Neural crest cell (in vitro differentiated cells): ENCODE results near the gene KHDC4. TPM values are rescaled to one million over a fixed set of nuclear protein-coding genes. Genes with fewer than 3 reads are reported as not detected.

Experiments
- DNase-seq: peaks from one replicate; pipeline ENCODE4 v3.0.0; 2021; ENCODE audit warnings: low read depth, mixed read lengths, low spot score
- H3K27ac Mint-ChIP-seq: one replicate; pipeline ENCODE4 v1.8.0; 2021; ENCODE audit warnings: mild to moderate bottlenecking, mixed read lengths; ENCODE audit not compliant: unreplicated experiment
- H3K27me3 Mint-ChIP-seq: 2 replicates; pipeline ENCODE4 v1.8.0; 2021; ENCODE audit warnings: low read depth, mild to moderate bottlenecking, mixed read lengths
- H3K36me3 Mint-ChIP-seq: 2 replicates; pipeline ENCODE4 v1.8.0; 2021; ENCODE audit warnings: low read depth, mild to moderate bottlenecking, mixed read lengths
- H3K4me1 Mint-ChIP-seq: 2 replicates; pipeline ENCODE4 v1.8.0; 2021; ENCODE audit warnings: mixed read lengths
- H3K4me3 Mint-ChIP-seq: one replicate; pipeline ENCODE4 v1.8.0; 2021; ENCODE audit warnings: mild to moderate bottlenecking, mixed read lengths
- H3K9me3 Mint-ChIP-seq: 2 replicates; pipeline ENCODE4 v1.8.0; 2021; ENCODE audit warnings: mixed read lengths
- total RNA-seq: library from RNA; stranded (reverse); gene quantifications from 2 replicates; pipeline ENCODE4 v1.2.1, GENCODE V29; 2021
- TF ChIP-seq, protein P1 (sequence below): fragments of 200-600 bp; sonication (generic); conservative IDR thresholded peaks from 2 replicates; pipeline ENCODE4 v1.5.0; 2021; ENCODE audit warnings: antibody characterized with exemption, mild to moderate bottlenecking

KHDC4 gene
- total RNA-seq, 1 donor from 2014 or later: 69.9 TPM

DNA sequence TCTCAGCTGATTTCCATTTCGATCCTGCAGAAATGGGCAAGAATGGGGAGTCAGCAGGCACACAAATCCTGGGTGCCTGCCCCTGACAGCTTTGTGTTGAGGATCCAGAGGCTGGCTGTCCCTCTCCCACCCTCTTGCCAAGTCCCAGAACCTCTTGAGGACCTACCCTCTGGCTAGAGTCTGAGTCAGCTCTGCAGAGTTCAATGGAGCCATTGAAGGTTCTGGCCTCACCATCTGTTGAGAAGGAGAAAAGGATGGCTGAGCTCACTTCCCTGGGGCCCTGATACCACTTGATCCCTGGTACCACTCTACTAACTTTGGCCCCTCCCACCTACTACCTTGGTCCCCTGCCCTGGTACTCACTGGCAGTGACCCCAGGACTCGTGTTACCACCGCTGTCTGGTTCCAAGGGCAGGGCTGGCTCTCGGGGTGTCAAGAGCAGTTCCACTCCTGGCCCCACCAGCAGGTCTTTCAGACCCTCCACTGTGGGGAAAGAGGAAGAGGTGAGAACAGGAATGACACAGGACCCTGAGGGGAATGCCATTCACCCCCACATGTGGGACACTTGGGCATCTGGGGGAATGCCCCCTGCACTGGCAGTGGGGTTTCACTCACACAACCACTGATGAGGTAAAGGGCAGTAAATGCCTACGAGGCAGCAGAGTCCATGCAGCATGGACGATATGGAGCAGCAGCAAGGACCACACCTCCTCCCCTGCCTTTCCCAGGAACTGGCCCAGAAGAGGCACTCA is 17.7 kb upstream of the KHDC4 start:
- no peak for DNase-seq
- Mint-ChIP-seq H3K36me3 (peaks cover 23% of the 10 kb centered on the region), H3K9me3 (no peaks in the 10 kb centered on the region), H3K4me1 (no peaks in the 10 kb centered on the region), H3K27ac (no peak overlapping the region), H3K27me3 (no peaks in the 10 kb centered on the region), H3K4me3 (no peak overlapping the region)
- TF ChIP-seq, protein P1, sequence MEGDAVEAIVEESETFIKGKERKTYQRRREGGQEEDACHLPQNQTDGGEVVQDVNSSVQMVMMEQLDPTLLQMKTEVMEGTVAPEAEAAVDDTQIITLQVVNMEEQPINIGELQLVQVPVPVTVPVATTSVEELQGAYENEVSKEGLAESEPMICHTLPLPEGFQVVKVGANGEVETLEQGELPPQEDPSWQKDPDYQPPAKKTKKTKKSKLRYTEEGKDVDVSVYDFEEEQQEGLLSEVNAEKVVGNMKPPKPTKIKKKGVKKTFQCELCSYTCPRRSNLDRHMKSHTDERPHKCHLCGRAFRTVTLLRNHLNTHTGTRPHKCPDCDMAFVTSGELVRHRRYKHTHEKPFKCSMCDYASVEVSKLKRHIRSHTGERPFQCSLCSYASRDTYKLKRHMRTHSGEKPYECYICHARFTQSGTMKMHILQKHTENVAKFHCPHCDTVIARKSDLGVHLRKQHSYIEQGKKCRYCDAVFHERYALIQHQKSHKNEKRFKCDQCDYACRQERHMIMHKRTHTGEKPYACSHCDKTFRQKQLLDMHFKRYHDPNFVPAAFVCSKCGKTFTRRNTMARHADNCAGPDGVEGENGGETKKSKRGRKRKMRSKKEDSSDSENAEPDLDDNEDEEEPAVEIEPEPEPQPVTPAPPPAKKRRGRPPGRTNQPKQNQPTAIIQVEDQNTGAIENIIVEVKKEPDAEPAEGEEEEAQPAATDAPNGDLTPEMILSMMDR: no peak

DNA sequence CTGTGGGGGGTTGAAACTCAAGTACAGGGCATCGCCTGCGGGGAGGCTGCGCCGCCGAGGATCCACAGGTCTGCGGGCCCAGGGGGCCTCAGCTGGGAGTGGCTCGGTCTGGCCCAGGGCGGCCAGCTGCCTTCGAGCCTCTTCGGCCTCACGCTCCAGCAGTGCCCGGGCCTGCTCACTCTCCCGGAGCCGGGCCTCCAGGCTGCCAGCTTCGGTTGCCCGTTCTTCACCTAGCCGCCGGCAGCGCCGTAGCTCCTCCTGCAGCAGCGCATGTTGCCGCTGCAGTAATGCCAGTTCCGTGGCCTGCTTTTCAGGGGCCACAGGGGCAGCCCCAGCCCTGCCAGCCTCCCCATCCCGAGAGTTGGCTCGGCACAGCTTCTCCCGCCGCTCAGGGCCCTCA is 16.6 kb upstream of the KHDC4 start:
- Mint-ChIP-seq H3K36me3 (peaks cover 22% of the 10 kb centered on the region), H3K4me1 (peaks cover 4% of the 10 kb centered on the region), H3K27ac (no peak overlapping the region), H3K9me3 (no peaks in the 10 kb centered on the region), H3K27me3 (no peaks in the 10 kb centered on the region), H3K4me3 (no peak overlapping the region)
- DNase-seq: no peak
- TF ChIP-seq, protein P1: no peak

DNA sequence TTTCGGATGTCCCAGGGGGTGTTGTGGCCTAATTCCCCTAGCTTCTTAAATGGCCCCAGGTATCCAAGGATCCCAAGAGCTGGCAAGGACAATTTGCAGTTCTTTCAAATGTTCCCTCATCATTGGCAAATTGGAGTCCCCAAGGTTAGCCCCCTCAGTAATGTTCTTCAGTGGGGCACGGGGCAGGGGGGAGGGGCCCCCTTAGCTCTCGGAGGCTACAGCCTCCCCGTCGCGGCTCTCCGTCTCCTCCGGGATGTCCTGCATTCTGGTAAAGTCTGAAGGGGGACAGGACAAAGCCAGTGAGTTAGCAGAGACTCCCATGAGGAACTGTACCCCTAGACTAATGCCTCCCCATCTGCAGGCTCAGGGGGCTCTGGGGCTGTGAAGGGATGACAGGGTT is 13.5 kb upstream of the KHDC4 start:
- Mint-ChIP-seq H3K27me3 (no peaks in the 10 kb centered on the region), H3K4me3 (no peak overlapping the region), H3K4me1 (peaks cover 14% of the 10 kb centered on the region), H3K27ac (no peak overlapping the region), H3K36me3 (peaks cover 13% of the 10 kb centered on the region), H3K9me3 (no peaks in the 10 kb centered on the region)
- TF ChIP-seq, protein P1: no peak
- no peak for DNase-seq

DNA sequence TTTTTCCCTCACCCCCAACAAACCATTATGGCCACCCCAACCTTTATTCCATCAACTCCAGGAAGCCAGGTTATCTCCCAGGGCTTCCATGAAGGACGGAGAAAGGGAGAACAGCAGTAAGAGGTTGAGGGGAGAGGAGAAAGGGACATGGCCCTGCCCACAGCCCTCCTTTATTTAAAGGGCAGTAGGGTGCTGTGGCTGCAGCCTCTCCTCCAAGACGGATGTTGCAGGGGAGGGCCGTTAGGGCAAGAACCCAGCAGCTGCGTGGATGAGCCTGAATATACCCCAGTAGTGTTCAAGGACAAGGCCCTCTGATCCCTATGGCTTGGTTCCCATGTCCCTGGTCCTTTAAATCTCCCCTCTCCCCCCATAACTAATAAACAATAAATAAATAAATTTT is 13.1 kb upstream of the KHDC4 start:
- no peak for DNase-seq
- H3K36me3 Mint-ChIP-seq: peaks cover 9% of the 10 kb centered on the region
- no peaks in the 10 kb centered on the region for H3K9me3 Mint-ChIP-seq
- no peak overlapping the region for H3K4me3 Mint-ChIP-seq
- H3K27ac Mint-ChIP-seq: no peak overlapping the region
- peaks cover 14% of the 10 kb centered on the region for H3K4me1 Mint-ChIP-seq
- H3K27me3 Mint-ChIP-seq: no peaks in the 10 kb centered on the region
- TF ChIP-seq, protein P1: no peak

DNA sequence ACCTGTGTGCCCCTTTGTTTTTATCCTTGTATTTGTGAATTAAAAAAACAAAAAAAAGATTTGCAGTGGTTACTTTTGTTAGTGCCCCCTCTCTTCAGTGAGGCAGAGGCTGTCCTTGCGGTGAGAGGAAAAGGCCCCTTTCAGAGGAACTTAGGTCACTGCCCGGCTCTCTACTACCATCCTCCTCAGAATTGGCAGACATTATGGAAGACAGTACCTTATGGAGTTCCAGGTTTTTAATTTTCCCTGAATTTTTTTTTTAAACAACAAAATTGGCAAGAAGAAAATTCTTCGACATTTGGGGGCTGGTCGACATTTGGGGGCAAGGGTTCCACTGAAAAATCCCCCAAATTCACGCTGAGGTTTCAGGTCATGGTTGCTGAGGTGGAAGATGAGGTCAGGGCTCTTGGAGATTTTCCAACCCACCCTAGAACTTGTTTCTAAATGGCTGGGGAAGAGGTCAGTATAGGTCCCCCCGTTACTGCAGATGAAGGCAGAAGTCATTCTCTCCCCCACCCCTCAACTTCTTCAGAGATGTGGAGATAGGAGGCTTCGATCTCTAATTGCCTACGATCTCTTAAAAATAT is 12.5 kb upstream of the KHDC4 start:
- no peak for DNase-seq
- Mint-ChIP-seq H3K27me3 (no peaks in the 10 kb centered on the region), H3K27ac (no peak overlapping the region), H3K4me3 (no peak overlapping the region), H3K36me3 (peaks cover 5% of the 10 kb centered on the region), H3K4me1 (peaks cover 14% of the 10 kb centered on the region), H3K9me3 (no peaks in the 10 kb centered on the region)
- TF ChIP-seq, protein P1: no peak
